Measurements from ENCODE around the gene THOC1.
A peak's percentile ranks its signal among the peaks of the same experiment; 100 is the strongest.

THOC1 gene

GRCh38 chr18:211582-211981 is 56.3 kb downstream of the THOC1 start:
- DNase-seq: no peak

- DNase-seq: no peak
Observed at GRCh38 chr18:210733-211132, 57.1 kb downstream of the THOC1 start.

DNA sequence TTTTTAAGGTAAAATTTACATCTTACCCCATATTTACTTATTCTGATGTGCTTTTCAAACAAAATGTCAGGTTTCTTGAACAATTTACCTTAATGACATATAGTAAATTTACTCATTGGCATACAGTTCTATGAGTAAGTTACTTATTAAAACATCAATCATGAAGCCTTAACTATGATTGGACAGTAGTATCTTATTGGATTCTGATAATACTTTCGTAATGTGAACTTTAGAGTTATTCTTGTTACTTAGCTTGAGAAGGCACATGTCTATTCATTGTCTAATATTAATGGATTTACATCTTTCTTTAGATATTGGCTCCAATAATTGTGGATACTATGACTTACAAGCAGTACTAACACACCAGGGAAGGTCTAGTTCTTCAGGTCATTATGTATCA is 57.8 kb downstream of the THOC1 start:
- DNase-seq: no peak

DNA sequence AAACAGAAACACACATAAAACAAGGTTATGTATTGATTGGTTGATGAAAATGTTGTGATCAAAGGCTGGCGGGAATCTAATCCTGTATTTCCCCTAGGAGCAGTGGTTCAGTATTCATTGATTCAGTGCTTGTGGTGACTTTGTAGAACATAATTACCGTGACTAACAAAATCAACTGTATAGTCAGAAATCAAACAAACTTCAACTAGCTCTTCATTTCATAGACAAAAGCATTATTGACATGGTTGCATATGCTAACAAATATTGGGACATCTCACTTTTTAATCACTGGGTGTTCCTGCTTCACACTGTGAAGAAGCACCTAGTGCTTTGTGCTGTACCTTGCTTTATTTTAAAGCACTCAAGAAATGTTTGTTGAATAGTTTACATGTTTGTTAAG is 68.1 kb downstream of the THOC1 start:
- no peak for DNase-seq

DNA sequence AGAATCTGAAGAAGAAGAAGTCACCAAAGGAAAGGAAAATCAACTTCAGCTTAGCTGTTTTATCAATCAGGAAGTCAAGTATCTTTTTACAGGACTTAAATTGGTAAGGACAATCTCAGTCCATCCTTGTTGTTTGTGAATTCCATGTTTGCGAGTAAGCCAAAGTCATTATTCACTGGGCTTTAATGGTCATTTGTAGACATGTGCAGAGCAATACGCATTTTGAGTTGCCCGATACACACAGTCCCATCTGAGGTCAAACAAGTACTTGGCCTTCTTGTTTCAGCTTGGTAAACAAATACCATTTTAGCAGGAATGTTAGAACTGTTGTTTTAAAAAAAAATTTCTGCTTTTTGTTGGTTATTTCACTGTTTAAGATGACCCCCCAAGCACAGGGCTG is 68.6 kb downstream of the THOC1 start:
- no peak for DNase-seq

DNA sequence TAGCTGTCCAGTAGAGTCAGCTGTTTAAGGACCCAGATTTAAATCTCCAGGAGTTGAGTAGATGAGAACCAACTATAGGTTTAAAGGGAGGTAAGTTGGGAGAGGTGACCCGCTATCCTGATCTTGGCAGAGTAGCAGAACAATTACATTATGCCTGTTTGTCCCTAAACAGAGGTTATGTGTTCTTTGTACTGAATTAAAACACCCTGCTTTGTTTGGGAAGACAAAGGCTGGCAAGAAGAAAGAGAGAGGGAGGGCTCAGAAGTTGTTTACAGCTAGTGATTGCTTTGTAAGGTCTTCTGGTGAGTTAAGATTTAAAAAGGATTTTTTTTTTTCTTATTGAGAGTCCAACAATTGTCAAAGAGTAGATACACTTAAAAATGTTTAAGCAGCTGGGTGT is 72.2 kb downstream of the THOC1 start:
- no peak for DNase-seq

GRCh38 chr18:192801-193200 is 75.0 kb downstream of the THOC1 start:
- DNase-seq: no peak

DNA sequence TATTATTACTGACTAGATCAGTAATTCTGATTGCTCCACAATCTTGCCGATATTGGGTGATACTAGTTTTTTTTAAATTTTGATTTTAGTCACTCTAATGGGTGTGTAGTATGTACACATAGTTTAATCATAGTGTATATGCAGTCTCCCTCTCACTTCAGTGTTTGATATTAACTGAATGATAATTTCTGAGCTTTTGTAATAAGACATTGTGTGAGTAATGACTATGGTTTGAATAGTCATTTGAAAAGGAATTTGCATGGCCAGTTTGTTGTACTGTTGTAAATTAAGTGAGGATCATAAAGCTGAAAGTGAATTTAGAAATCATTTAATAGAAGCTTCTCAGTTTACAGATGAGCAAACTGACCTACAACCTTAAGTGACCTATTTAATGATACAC is 76.1 kb downstream of the THOC1 start:
- no peak for DNase-seq

- DNase-seq: no peak
Observed at GRCh38 chr18:189254-189653, 78.6 kb downstream of the THOC1 start.

DNA sequence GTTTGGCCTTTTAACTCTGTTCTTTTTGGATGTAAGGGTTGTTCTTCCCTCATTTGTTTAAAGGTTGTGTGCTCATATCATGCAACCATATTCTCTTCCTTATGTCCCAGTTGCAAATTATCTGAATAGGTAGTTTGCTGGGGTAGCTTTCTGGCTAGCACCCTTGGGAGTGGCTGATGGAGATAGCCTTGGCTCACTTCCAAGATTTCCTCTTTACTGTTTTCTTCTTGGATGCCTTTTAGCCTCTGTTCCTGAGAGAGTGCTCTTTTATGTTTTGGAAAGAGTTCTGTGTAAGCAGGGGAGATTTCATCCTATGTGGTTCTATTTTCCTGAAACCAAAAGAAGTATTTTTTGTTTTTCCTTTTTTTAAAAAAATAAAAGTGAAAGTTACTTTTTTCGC is 84.1 kb downstream of the THOC1 start:
- peak; percentile 4 for DNase-seq

DNA sequence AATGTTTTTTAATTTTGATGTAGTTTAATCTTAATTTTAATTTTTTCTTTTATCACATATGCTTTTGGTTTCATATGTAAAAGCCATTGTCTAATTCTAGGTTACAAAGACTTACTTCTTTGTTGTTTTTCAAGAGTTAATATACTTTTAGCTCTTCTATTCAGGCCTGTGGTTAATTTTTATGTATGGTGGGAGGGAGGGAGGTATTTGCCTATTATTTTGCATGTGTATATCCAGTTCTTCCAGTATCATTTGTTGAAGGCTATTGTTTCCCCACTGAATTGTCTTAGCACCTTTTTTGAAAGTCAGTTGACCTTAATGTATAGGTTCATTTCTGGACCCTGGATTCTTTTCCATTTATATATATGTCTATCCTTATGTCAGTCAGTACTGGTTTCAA is 86.1 kb downstream of the THOC1 start:
- no peak for DNase-seq

GRCh38 chr18:179499-179898 is 88.3 kb downstream of the THOC1 start:
- DNase-seq: no peak

- no peak for DNase-seq
Observed at GRCh38 chr18:172361-172760, 95.5 kb downstream of the THOC1 start.
